SK-N-MC (cell line): ENCODE results near the gene DCAF8L1.

Source experiments
- DNase-seq: peaks from one replicate; pipeline ENCODE4 v3.0.0-alpha.2; 2011; ENCODE audit warnings: low read depth, low spot score
- H3K27ac ChIP-seq: fragments of 200-600 bp; sonication (generic); 2 replicates; pipeline ENCODE4 v1.5.1; 2016; ENCODE audit warnings: mixed run types
- H3K36me3 ChIP-seq: fragments of 200-600 bp; sonication (generic); 2 replicates; pipeline ENCODE4 v1.6.1; 2017; ENCODE audit warnings: antibody characterized with exemption, low read length, mixed read lengths; ENCODE audit not compliant: insufficient read depth
- H3K4me3 ChIP-seq: fragments of 200-600 bp; sonication (generic); 2 replicates; pipeline ENCODE4 v1.5.1; 2016
- H3K9ac ChIP-seq: fragments of 200-600 bp; sonication (generic); 2 replicates; pipeline ENCODE4 v1.8.0; 2017; ENCODE audit warnings: mixed run types, mixed read lengths; ENCODE audit not compliant: insufficient read length
- H3K9me3 ChIP-seq: fragments of 200-600 bp; sonication (generic); 2 replicates; pipeline ENCODE4 v1.6.1; 2017; ENCODE audit warnings: low read depth, mild to moderate bottlenecking, antibody characterized with exemption, low read length, moderate library complexity, mixed read lengths
- EZH2 ChIP-seq: fragments of 200-600 bp; sonication (generic); IDR thresholded peaks from one replicate; pipeline ENCODE4 v1.6.1; 2017; ENCODE audit warnings: antibody characterized with exemption
- FOXP2 ChIP-seq: optimal IDR thresholded peaks from 2 replicates; pipeline ENCODE3; 2011; ENCODE audit warnings: mild to moderate bottlenecking, moderate library complexity; ENCODE audit not compliant: insufficient read depth; ENCODE audit errors: extremely low read length, control extremely low read depth
- POLR2AphosphoS5 ChIP-seq: IDR thresholded peaks from 2 replicates; pipeline ENCODE4 v1.6.1; 2012; ENCODE audit warnings: mild to moderate bottlenecking, low read depth, low read length, borderline replicate concordance

DCAF8L1 gene

DNA sequence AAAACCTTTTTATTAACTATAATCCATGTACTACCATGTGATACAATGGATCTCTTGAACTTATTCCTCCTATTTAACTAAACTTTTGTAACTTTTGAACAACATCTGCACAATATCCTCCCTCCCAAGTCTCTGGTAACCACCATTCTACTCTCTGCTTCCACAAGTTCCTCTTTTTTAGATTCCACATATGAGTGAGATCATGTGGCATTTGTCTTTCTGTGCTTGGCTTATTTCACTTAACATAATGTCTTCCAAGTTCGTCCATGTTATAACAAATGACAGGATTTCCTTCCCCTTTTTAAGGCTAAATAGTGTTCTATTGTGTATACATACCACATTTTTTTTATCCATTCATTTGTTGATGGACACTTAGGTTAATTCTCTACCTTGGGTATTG lies 28.1 kb downstream of the DCAF8L1 start:
- no peak for DNase-seq

DNA sequence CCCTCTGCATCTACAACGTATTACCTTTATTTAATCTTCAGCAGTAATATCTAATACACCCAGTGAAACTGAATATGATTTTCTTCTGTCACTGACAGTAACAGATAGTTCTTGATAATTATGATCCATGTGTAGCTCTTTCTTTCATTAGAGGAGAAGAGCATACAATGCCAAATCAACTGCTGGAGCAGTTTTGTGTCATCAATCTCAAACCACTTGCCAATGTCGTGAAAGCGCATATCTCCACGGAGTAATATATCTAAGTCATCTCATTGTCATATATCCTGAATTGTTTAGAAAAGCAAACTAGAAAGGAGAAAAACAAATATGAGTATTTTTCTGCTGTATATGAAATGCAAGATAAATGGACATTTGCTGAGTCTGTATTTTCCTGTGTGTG lies 47.9 kb downstream of the DCAF8L1 start:
- no peak for DNase-seq
- Histone ChIP-seq H3K4me3 (no peak overlapping the region), H3K9ac (no peak overlapping the region), H3K27ac (no peak overlapping the region), H3K36me3 (no peaks in the 10 kb centered on the region), H3K9me3 (no peaks in the 10 kb centered on the region)
- TF ChIP-seq EZH2 (no peak), FOXP2 (no peak), POLR2AphosphoS5 (no peak)

More for the DNA sequence above, 28.1 kb downstream of the DCAF8L1 start:
- no peaks in the 10 kb centered on the region for H3K9me3 ChIP-seq
- H3K4me3 ChIP-seq, result no peak overlapping the region
- H3K9ac ChIP-seq, result no peak overlapping the region
- H3K36me3 ChIP-seq, result no peaks in the 10 kb centered on the region
- no peak overlapping the region for H3K27ac ChIP-seq
- no peak for TF ChIP-seq POLR2AphosphoS5
- TF ChIP-seq FOXP2, result no peak
- no peak for TF ChIP-seq EZH2
